NCI-H748 (cell line): Measurements from ENCODE around the gene NLRP5.
A peak's percentile ranks its signal among the peaks of the same experiment; 100 is the strongest.

Source experiments
- DNase-seq: peaks from one replicate; lab custom pipeline; 2025; ENCODE audit not compliant: unreplicated experiment; lab: John Stamatoyannopoulos, UW

Gene NLRP5

DNA sequence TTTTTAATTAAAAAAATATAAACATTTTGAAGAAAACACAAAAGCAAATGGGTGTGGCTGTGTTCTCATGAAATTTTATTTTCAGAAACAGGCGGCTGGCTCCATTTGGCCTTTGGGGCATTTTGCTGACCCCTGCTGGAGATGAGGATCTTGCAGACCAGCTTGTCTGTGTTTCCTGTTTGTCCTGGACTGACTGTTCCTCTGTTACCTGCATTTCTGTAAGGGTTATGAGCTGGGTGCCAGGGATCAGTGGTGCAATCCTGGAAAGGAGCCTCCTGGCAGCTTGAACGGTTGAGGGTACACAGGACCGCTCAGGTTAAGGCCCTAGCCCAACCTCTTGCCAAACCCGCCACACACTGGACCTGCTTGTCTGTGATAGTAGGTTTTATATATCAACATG lies 84.6 kb downstream of the NLRP5 start:
- DNase-seq, result peak; percentile 26

DNA sequence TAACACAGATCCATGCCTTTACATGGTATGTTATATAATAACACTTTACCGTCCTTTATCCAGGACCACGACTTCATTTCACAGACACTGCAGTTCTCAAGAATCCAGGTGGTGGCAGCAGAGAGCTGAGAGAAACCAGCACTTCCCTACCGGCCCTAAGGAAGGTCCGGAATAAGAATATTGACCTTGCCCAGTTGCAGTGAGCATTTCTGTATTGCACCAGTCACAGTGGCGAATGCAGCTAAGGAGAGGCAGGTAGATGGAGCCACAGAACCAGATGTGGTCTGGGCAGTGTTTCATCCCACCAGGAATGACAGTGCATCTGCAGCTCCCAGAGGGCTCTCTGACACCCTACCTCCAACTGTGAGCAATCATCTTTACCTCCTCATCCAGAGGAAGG lies 89.9 kb downstream of the NLRP5 start:
- DNase-seq, result peak; percentile 62

DNA sequence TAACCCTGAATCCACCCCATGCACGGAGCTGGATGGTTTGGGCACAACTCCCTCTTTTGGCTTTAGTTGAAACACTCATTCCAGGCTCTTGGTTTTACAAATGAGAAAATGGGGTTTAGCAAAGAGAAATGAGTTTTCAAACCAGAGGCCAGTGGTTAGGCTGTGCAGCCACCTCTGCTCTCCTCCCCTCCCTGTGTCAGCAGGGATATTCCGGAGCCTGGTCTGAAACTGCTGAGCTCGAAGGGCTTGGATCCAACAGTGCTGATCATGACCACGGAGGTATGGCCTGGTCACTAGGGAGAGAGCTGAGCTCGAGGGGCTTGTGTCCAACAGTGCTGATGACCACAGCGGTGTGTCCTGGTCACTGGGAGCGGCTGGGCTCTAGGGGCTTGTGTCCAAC lies 93.0 kb downstream of the NLRP5 start:
- DNase-seq, result no peak

DNA sequence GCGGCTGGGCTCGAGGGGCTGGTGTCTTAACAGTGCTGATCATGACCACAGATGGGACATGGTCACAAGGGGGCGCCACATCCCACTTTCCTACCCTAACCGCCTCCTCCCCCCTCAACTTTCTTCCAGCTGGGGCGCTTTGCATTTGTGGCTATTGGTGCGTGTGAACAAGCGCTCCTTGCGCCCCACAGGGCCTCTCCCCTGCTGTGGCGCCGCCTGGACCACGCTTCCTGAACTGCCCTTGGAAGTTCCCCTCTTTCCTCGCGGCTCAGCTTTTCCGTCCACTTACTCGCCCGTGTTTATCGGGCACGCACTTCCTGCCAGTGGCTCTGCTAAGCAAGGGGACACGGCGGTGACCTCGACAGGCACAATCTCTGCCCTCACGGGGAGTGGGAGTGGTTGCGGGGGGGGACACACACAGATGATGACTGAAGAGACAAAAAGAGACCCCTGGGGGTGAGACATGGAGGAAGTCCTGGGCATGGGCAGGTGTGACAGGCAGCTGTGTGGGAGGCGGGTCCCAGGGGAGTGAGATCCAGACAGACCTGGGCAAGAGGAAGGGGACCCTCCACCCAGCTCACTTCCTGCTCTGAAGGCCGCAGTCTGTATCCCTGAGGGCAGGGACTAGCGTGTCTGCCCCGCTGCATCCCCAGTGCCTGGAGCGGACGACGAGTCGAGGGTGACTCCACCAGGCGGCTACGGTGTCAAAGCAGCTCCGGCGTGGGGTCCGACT lies 94.3 kb downstream of the NLRP5 start:
- DNase-seq, result peak; percentile 72

DNA sequence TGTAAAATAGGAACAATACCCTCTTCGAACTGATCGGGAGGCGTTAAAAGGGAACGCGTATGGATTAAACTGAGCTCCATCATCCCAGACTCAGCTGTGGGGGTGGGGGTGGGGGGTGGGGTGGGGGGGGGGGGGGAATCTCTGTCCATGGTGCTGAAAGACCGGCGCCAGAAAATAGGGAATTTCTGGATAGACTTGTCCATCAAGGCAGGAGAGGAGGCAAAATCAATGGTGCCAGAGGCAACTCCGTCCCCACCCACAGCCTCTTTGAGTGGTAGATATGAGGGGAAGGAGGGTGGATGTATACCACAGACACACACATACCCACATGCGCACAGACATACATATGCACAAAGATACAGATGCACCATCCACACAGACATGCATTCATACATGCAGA lies 97.1 kb downstream of the NLRP5 start:
- DNase-seq, result no peak

DNA sequence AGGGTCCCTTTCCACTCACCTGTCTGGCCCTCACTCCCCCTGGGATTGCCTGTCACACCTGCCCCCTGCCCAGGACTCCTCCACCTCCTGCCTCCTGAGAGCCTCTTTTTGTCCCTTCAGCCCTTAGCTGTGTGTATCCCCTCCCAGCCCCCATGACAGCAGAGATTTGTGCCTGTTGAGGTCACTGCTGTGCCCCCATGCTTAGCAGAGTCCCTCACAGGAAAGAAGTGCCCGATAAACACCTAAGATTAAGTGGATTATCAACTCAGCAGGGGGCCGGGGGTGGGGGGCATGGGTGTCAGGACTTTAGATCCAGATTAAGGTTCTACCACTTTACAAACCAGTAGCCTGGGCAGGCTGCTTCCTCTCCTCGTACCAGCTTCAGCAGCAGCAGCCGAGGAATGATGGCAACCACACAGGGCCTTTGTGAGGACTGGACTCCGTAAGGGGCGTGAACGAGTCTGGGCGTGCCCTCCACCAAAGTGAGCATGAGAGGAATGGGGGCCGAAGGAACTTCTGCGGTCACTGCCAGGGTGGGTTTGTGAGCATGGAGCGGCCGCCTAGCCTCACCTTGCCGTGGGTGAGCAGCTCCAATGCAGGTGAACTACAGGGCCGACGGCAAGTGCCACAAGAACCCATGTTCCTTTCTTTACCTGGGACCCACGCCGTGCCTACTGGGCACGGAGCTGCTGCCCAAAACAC lies 98.4 kb downstream of the NLRP5 start:
- no peak for DNase-seq

DNA sequence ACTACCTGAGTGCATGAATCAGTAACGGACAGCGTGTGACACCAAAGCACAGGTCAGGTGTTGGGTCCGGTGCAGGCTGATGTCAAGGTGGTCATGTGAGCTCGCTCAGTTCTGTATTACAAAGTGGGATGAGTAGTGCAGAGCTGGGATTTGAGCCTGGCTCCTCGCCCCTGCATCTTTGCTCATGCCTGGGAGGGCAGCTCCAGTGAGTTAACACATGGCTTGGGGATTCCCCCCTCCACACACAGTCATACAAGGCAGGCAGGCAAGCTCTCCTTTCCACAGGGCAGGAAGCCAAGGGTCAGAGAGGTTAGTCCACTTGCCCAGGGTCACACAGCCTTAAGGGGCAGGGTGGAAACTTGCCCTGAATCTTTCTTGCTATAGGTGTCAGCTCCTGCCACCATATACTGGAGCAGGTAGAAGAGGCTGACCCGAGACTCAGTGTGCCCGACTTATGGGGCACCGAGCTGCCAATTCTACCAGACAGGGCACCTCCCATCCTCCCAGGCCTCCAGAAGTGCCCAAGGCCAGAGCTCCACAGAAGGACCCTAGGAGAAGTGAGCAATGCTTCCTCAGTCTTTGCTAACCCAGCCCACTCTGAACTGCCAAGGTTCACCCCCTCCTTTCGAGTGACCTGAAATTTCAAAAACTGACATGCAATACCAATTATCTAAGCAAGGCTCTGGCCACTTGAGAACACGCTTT lies 99.1 kb downstream of the NLRP5 start:
- DNase-seq, result no peak

DNA sequence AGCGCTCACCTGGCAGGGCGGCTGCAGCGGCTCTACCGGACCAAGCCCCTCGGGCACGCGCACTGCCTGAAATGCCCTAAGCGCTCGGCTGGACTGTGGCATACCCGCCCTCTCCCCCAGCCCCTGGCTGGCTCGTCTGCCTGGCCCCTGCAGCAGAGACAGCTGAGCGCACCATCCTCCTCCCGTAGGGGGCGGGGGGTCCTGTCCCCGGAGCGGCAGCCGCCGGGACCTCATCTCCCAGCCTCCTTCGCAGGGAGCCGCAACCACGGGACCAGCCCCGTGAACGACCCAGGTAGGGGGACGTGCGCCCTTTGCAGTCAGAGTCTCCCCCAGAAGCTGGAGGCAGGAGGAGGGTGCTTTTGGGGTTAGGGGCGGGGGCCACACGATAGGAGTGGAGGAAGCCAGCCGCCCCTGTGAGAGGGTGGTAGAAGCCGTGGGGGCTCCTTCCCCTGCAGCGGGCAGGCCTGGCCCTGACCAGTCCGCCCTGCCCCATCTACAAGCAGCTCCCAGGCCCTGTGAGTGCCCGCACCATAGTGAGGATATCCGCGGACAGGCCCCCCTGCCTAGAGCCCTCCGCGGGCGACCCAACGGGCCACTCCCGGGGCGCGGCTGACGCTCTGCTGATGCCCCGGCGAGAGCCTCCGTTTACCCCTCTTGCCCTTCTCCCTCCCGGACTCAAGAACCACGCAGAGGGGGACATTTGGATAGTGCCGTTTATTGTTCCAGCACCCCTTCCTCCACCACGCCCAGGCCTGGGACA lies 100.3 kb downstream of the NLRP5 start:
- DNase-seq, result no peak

DNA sequence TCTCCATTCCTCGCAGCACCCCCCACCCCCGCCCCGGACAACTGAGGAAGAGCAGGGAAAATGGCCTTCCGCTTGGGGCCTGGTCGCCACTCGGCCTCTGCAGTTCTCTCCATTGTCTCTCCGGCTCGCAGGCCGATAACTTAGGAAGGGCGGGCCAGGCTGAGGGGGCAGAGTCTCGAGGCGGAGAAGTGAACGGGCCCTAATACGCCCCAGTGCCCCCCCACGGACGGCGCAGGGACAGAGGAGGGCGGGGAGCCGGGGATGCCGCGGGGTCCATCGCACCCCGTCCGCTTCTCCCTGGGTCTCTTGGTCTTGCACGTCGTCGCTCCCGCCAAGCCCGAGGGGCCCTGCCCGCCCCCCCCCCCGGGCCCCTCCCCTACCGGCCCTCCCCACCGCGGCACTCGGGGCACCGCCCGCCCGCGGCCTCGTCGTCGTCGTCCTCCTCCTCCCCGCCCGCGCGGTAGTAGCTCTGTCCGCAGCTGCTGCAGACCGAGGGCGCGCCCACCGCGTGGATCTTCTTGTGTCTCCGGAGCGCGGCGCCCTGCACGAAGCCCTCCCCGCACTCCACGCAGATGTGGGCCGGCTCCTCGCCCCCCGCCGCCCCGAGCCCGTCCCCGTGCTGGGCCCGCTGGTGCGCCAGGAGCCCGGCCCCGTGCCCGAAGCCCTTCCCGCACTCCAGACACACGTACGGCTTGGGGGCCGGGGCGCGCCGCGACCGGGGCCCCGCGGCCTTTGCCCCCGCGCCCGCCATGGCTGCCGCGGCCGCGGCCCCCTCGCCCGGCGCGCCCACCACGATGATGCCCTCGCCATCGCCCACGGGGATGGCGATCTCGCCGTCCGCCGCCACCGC lies 101.3 kb downstream of the NLRP5 start:
- DNase-seq, result no peak

DNA sequence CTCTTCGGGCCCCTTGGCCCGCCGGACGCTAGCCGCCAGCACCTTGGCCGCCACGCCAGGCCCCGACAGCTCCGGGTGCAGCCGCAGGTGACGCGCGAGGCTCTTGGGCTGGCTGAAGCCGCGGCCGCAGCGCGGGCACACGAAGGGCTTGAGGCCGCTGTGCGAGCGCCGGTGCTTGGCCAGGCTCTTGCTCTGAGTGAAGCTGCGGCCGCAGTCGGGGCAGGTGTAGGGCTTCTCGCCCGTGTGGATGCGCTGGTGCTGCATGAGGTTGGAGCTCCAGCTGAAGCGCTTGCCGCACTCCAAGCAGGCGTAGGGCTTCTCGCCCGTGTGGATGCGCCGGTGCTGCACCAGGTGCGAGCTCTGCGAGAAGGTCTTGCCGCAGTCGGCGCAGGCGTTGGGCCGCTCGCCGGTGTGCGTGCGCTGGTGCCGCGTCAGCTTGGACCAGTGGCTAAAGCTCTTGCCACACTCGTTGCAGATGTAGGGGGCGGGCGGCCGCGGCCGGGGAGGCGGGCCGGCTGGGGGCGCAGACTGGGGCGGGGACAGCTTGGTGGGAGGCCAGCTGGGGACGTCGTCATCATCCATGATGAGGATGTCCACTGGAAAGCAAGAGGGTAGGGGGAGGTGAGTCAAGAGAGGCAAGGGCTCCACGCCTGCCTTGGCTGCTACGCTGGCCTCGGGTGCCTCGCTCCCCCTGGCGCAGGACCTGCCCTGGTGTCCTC lies 102.1 kb downstream of the NLRP5 start:
- no peak for DNase-seq

DNA sequence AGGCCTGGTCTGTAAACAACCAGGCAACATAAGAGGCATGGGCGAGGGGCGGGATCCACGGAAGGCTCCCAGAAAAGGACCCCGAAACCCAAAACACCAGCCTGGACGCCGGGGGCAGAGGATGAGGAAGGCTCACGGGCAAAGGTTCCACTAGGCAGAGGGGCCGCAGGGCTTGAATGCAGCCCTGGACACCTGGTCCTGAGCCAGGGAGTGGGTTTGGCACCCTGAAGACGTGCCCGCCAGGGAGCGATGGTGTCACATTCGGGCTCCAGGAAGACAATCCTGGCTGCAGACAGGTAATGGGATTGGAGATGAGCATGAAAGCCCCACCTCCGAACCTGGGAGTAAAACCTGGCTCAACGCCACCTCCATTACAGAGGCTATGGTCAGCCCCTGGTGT lies 102.8 kb downstream of the NLRP5 start:
- no peak for DNase-seq

DNA sequence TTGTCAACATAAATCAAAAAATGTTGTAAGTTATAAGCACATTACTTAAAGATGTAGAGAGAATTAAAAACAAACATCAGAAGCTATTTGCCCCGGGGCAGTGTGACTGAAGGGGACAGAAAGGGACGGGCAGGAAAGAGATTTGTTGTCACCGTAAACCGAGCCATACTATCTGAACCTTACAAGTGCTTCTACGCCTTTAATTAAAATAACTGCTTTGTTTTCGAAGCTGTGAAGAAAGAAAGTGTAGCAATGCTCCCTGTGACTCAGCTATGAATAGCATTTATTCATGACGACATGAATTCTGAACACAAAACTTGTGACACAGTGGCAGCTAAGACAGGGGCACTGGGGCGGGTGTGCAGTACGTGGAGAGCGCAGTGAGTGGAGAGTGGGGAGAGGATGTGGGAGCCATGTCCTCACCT lies 104.5 kb downstream of the NLRP5 start:
- no peak for DNase-seq

DNA sequence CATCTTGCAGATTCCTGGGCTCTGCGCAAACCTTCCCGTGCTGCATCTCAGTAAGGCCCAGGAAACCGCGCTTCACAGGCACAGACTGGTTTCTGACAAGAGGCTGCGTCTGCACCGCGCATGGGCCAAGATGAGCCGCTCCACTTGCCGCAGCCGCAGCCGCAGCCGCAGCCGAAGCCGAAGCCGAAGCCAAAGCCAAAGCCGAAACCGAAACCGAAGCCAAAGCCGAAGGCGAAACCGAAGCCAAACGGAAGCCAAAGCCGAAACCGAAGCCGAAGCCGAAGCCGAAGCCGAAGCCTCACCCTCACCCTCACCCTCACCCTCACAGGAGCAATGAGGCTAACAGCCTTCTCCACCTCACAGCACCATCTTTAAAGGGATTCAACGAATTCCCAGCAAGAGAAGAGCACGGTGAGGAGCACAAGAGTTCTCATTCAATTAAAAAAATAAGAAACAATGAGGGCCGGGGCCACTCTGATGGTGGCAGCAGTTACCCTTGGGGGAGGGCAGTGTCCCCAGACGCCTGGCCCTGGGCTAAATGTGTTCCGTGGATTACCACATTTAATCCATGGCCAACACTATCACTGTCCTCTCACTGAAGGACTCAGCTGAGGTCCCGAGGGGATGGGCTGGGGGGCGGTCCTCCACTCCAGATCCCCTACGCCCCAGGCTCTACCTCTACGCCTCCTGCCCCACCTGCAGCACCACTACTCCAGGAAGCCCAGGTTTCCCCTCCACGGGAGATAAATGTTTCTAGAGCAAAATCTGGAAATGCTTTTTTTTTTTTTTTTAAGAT lies 105.4 kb downstream of the NLRP5 start:
- no peak for DNase-seq

DNA sequence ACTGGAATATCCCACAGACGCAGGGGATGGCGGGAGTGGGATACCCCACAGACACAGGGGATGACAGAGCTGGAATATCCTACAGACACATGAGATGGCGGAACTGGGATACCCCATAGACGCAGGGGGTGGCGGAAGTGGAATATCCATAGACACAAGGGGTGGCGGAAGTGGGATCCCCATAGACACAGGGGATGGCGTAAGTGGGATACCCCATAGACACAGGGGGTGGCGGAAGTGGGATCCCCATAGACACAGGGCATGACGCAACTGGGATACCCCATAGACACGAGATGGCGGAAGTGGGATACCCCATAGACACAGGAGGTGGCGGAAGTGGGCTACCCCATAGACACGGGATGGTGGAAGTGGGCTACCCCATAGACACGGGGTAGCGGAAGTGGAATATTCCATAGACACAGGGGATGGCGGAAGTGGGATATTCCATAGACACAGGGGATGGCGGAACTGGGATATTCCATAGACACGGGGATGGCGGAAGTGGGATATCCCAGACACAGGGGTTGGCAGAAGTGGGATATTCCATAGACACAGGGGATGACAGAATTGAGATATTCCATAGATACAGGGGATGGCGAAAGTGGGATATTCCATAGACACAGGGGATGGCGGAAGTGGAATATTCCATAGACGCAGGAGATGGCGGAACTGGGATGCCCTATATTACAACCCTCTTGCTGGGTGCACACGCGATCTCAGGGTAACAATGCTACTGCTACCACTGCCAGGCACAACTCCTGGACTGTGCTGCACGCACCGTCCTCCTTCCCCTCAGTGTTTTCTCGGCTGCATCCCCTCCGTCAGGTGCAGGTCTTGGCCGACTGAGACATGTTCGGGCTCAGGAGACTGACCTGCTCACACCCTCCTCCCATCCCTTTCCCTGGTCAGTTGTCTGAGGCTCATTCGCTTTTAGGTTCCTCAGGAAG lies 106.4 kb downstream of the NLRP5 start:
- DNase-seq, result no peak

DNA sequence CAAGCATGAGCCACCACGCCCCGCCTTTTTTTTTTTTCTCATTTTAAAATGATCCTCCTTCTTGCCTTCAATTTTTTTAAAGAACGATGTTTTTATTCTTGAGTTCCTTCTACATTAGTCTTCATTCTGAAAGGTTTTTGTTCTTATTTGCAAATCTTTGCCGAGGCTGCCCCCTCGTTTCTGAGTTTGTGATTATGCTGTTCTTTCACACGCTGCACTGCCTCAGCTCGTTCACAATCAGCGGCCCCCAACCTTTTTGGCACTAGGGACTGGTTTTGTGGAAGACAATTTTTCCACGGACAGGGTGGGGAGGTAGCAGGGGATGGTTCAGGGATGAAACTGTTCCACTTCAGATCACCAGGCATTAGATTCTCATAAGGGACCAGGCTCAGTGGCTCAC lies 107.9 kb downstream of the NLRP5 start:
- DNase-seq, result no peak

DNA sequence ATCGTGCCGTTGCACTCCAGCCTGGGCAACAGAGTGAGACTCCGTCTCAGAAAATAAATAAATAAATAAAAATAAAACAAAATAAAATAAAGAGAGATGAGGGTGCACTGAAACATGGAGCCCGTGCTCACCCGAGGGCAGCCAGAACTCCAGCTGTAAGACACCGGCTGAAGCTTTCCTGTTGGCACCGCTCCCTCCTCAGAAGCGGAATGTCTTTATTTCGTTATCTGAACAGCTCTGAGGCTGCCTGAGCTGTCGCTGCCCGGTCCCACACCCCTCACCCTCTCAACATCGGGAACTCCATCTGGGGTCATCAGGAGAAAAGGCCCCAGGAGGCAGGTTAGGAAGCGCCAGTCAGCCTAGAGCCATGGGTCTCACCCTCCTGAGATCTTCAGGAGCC lies 110.1 kb downstream of the NLRP5 start:
- no peak for DNase-seq

DNA sequence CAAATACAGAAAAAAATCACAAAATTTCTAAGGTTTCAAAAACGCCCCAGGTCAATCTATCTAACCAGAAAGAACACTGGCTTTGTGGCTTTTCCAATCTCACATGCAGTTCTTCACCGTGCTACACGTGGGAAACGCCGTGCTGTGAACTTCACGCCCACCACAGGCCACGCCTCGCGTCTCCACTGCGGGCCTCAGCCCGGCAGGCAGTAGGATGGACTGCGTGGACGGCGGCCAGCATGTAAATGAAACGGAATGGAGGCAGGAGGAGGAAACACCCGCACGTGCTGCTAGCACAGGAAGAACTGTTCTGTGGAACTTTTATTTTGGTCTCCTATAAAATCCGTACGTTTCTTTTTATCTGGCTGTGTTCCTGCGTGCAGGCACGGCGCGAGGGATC lies 110.7 kb downstream of the NLRP5 start:
- no peak for DNase-seq

DNA sequence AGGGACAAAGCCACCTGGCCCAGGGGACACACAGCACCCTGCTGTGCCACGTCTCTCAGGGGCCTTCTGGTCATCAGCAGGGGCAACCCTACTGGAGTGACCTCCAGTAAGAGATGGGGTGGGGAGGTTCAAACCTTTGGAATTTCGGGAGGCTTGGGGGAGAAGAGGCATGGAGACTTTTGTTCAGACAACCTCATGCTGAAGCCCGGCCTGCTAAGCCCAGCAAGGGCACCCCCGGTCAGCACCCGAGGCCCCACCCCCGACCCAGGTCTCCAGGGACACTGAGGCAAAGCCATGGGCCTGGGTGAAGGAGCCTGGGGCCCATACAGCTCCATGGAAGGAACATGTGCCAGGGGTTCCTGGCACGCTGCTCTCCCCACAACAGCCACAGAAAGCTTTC lies 111.2 kb downstream of the NLRP5 start:
- DNase-seq, result no peak
